HG03175 (cell line): ENCODE measurements around the gene USP6.
"Not testable (repeated sequence)": the region's sequence is repeated elsewhere in the genome, so short reads cannot be mapped to it uniquely, and the experiment has no call there.

Experiments used
- ATAC-seq: cut with Tn5 transposase; IDR thresholded peaks from one replicate; pipeline ENCODE4 v1.9.1; 2021; ENCODE audit warnings: mild to moderate bottlenecking, moderate library complexity; ENCODE audit not compliant: unreplicated experiment

USP6 gene

DNA sequence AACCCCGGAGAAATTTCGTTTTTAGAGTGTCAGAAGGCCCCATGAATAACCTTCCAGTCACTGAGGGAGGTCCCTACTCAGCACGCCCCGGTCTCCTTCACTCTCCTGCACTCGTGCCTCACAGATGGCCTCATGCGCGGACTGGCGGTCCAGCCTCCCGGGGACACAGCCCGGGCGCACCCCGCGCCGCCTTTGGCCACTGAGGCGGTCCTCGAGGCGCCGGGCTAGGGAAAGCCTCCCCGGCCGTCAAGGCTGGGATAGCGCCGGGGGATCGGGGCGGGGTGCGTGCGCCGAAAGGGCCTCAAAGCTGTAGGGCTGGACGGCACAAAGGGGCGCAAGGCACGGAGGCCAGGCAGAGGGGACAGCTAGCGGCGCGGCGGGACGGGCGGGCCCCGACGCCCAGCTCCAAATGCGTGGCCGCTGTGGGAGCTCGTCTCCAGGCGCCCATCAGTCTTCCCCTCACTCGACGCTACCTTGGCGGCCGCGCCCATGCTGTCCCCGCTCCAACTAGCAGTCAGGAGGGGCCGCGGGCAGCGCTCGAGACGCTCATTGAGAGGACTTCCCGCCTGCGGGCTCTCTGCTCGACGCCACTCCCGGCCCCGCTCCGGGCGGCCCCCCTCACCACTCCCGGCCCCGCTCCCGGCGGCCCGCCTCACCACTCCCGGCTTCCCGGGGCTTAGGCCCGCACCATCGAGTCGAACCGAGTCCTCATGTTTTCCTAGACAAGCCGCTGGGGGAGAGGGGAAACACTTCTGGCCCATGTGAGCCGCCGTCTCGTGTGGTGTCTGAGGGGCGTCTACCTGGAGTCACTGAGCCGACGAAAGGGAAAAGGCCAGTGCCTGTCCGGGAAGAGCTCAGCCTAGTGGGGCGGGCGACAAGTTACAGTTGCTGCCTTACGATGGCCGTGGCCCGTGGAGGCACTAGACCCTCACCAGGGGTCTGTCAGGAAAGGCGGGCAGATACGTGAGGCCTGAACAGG lies at the start of gene USP6:
Gene USP6 (plus strand): TSS at position 360 of the 979 bp plus-strand sequence. CDS start 14,336 bp downstream, outside the sequence.
- ATAC-seq, result no peak

- ATAC-seq, result no peak
Measured at GRCh38 chr17:5068236-5068635, 47.6 kb upstream of the USP6 start.

GRCh38 chr17:5069724-5070123 lies 46.1 kb upstream of the USP6 start:
- ATAC-seq, result no peak

DNA sequence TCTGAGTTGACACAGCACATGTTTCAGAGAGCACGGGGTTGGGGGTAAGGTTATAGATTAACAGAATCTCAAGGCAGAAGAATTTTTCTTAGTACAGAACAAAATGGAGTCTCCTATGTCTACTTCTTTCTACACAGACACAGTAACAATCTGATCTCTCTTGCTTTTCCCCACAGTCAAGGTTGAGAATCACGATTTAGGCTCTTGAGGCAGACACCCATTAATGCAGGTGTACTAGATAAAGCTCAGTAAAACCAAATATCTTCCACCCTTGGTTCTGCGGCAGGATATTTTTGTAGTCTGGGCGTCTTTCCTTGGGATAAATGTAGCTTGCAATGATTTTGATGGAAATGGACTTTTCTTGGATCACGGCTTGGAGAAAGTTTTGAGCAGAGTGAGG lies 40.4 kb upstream of the USP6 start:
- not testable (repeated sequence) for ATAC-seq

DNA sequence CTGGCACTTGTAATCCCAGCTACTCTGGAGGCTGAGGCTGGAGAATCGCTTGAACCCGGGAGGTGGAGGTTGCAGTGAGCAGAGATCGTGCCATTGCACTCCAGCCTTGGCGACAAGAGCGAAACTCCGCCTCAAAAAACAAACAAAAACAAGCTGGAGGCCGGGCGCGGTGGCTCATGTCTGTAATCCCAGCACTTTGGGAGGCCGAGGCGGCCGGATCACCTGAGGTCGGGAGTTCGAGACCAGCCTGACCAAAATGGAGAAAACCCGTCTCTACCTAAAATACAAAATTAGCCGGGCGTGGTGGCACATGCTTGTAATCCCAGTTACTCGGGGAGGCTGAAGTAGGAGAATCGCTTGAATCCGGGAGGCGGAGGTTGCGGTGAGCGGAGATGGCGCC lies 38.6 kb upstream of the USP6 start:
- not testable (repeated sequence) for ATAC-seq

DNA sequence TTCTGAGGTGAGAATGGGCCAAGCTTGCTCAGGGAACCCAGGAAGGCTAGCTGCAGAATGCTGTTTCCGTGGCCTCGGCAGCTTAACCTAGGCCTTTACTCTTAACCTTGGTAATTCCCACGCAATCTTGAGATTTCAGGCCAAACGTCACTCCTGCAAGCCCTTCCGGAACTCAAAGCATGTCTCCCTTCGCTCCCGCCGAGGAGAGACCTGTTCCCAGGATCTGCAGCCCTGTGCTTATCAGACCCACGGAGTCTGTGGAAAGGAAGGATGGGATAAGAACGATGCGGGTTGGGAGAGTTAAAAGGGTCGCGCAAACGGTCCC lies 38.1 kb upstream of the USP6 start:
- no peak for ATAC-seq

- peak; percentile 88 for ATAC-seq
Measured at GRCh38 chr17:5078106-5079028, 37.5 kb upstream of the USP6 start, which contains the start of gene ZFP3. ZFP3 (plus strand) TSS chr17:5078467; CDS start chr17:5091505, 13,038 bp downstream.

DNA sequence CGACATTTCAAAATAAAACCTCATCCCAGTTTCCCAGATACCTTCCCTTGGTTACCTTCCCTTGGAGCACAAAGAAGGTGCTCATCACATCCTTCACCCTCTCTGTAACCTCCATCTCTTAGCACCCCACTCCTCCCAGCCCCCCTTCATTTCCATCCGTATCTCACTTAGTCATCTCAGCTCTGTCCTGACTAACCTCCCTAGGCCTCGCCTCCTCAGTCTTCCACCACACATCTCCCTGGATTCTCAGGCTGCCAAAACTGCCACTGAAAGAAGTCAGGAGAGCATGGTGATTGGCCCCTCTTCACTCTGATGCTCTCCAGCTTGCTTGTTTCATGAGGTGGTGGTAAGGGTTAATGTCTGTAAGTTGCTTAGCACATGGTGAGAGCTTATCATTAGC lies 35.2 kb upstream of the USP6 start:
- no peak for ATAC-seq

DNA sequence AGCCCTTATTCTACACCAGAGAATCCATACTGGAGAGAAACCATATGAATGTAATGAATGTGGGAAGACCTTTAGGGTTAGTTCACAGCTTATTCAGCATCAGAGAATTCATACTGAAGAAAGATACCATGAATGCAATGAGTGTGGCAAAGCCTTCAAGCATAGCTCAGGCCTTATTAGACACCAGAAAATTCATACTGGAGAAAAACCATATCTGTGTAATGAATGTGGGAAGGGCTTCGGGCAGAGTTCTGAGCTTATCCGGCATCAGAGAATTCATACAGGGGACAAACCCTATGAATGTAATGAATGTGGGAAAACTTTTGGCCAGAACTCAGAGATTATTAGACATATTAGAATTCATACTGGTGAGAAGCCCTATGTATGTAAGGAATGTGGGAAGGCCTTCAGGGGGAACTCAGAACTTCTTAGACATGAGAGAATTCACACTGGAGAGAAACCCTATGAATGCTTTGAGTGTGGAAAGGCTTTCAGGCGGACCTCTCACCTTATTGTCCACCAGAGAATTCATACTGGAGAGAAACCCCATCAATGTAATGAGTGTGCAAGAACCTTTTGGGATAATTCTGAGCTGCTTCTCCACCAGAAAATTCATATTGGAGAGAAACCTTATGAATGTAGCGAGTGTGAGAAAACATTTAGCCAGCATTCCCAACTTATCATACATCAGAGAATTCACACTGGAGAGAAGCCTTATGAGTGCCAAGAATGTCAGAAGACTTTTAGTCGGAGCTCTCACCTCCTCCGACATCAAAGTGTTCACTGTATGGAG lies 23.4 kb upstream of the USP6 start:
- ATAC-seq, result no peak

GRCh38 chr17:5096731-5097100 lies 19.1 kb upstream of the USP6 start:
- ATAC-seq, result no peak

DNA sequence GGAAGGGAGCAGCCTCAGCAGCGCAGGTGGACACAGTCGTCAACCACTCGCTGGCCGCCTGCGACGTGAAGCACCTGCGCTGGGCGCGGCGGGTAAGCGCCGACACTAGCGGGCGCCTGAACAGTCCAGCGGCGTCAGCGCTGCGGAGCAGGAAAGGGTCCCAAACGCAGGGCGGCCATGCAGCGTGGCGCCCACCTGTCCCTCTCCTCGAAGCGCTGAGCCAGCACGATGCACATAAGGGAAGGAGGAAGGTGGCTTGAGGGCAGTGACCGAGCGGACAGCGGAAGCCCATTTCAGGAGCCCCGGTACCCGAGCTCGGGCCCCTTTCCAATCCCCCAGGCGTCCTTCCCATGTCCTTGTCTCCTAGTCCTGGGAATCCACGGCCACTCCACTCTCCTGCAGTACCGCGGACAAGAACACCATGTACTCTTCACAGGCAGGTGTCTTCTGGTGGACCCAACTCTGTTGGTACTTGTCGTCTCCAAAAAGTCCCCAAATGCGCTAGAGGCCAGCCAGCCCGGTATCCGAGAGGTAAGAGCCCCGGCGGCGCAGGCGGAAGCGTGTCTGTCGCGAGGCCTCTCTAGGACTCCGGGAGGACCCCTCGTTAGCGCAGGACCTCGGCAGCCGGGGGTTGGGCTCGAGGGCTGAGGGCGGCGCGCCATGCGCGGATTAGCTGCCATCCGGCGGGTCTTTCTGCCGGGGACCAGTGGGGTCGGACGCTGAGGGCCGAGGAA lies 18.6 kb upstream of the USP6 start:
- no peak for ATAC-seq

DNA sequence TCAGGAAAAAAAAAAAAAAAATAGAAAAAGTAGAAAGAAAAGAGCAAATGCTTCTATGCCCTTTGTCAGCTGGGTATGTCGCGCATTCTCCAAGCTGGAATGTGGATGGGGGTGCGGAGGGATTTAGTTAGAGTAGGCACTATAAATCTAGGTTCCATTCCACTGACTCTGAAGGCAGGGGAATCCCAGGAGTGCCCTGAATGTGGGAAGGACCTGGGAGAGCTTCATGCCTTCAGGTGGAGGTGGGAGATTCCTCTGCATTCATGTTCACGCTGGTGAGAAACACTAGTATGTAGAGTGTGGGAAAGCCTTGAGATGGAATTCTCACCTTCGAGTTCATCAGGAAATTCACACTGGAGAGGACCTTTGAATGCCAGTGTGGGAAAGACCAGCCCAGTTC lies 16.6 kb upstream of the USP6 start:
- no peak for ATAC-seq

- ATAC-seq, result no peak
Measured at GRCh38 chr17:5100832-5101231, 15.0 kb upstream of the USP6 start.

GRCh38 chr17:5110816-5111215 lies 5.0 kb upstream of the USP6 start:
- no peak for ATAC-seq

GRCh38 chr17:5111402-5112204 lies 4.2 kb upstream of the USP6 start, which contains the start of gene ZNF232:
ZNF232 (minus strand) TSS chr17:5111878; CDS start chr17:5111822, 56 bp downstream.
- peak; percentile 87 for ATAC-seq

GRCh38 chr17:5118219-5118618 lies 2.4 kb downstream of the USP6 start:
- ATAC-seq, result no peak

GRCh38 chr17:5120036-5120435 lies 4.2 kb downstream of the USP6 start:
- ATAC-seq, result no peak

DNA sequence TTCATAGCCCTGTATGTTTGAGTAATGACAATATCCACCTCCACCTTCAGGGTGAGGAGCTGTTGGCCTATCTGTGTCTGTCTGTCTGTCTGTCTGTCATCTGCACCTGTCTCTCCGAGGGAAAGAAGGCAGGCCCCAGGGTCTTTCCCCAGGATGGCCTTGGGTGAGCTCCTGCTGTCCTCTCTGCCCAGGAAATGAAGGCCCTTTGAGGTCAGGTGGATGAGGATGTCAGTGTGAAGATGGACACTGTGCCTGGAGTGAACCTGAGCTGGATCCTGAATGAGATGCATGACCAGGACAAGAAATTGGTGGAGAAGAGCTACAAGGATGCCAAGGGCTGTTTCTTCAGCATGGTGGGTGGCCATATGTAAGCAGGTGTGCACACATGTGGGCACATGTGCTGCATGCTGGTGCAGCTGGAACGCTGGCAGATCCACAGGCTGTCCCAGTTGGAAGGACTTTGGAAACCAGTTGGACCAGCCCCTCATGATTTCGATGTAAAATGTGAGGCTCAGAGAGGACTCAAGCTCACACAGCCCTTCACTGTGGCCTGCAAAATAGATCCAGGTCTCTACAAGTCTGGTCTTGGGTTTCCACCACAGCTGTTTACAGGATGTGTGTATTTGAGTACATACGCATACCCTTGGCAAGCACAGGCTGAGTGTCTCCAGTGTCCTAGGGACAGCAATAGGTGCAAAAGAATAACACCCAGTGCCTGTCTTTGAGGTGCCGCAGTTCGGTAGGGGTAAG lies 4.8 kb downstream of the USP6 start:
- ATAC-seq, result not testable (repeated sequence)
